Esophagus squamous epithelium (tissue), 4 donors: ENCODE results near the gene MCM3AP.

Experiments used
- POLR2A ChIP-seq, 4 donors: fragments of 450-650 bp; IDR thresholded peaks; one replicate each; pipeline ENCODE4 v1.6.1; 2017; ENCODE audit warnings: antibody characterized with exemption in 4 of 4, mild to moderate bottlenecking in 4 of 4, moderate library complexity in 3 of 4
- TF ChIP-seq, protein P1 (sequence below), 6 experiments: fragments of 450-650 bp in 4 of 6; fragments of 200-600 bp in 2 of 6; sonication (generic) in 2 of 6; IDR thresholded peaks; one replicate each; pipeline ENCODE4 v1.5.1; 2016 to 2019; ENCODE audit warnings: antibody characterized with exemption in 6 of 6, mild to moderate bottlenecking in 4 of 6, moderate library complexity in 4 of 6

- no peak for TF ChIP-seq POLR2A (IDR thresholded peaks at IDR 0.05)
- TF ChIP-seq, protein P1, sequence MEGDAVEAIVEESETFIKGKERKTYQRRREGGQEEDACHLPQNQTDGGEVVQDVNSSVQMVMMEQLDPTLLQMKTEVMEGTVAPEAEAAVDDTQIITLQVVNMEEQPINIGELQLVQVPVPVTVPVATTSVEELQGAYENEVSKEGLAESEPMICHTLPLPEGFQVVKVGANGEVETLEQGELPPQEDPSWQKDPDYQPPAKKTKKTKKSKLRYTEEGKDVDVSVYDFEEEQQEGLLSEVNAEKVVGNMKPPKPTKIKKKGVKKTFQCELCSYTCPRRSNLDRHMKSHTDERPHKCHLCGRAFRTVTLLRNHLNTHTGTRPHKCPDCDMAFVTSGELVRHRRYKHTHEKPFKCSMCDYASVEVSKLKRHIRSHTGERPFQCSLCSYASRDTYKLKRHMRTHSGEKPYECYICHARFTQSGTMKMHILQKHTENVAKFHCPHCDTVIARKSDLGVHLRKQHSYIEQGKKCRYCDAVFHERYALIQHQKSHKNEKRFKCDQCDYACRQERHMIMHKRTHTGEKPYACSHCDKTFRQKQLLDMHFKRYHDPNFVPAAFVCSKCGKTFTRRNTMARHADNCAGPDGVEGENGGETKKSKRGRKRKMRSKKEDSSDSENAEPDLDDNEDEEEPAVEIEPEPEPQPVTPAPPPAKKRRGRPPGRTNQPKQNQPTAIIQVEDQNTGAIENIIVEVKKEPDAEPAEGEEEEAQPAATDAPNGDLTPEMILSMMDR (IDR thresholded peaks at IDR 0.05): no peak
These were observed 22.2 kb upstream of the MCM3AP start for GRCh38 chr21:46307625-46308024.
